ENCODE data around the gene VSTM1.
A peak's percentile ranks its signal among the peaks of the same experiment; 100 is the strongest.
"Not testable (repeated sequence)": the region's sequence is repeated elsewhere in the genome, so short reads cannot be mapped to it uniquely, and the experiment has no call there.

Gene VSTM1

DNA sequence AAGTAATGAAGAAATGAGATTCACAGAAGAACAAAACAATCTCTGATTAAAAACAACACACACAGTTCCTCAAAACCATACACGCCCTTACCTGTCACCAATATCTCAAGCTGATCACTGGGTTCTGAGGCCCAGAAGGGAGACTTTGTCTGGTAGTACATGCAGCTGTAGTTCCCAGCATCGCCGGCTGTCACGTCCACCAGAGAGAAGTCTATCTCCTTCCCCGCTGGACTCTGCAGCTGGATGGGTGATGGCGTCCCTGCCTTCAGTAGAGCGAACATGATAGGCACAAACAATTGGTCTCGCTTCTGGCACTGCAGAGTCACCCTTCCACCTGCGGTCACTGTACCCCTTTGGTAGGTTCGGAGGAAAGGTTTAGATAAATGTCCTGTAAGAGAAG is 10.1 kb upstream of the VSTM1 start:
- DNase-seq (ENCODE audit: low spot score) = no peak

DNA sequence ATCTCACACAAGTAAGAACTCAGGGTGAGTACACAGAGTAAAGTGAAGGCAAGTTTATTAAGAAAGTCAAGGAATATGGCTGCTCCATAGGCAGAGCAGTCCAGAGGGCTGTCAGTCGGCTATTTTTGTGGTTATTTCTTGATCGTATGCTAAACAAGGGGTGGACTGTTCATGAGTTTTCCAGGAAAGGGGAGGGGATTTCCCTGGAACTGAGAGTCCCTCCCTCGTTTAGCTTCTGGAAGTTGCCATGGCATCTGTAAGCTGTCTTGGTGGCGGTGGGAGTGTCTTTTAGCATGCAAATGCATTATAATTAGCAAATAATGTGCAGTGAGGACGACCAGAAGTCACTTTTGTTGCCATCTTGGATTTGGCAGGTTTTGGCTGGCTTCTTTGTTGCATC is 5.8 kb upstream of the VSTM1 start:
- DNase-seq (ENCODE audit: low spot score) = no peak

DNA sequence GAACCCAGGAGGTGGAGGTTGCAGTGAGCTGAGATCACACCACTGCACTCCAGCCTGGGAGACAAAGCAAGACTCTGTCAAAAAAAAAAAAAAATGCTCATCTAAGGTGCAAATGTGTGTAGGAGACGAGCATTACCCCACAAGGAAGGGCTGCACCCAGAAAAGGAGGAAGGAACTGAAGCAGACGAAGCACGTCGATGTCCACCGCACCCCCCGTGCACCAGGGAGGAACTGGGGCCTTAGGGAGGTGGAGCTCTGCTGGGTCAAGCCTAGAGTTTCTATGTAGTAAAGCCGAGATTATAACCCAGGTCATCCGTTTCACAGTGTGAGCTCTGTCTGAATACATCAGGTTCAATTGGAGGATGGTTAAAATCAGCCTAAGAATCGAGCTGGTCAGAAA is 1.1 kb downstream of the VSTM1 start:
- no peak for DNase-seq (ENCODE audit: low spot score)

DNA sequence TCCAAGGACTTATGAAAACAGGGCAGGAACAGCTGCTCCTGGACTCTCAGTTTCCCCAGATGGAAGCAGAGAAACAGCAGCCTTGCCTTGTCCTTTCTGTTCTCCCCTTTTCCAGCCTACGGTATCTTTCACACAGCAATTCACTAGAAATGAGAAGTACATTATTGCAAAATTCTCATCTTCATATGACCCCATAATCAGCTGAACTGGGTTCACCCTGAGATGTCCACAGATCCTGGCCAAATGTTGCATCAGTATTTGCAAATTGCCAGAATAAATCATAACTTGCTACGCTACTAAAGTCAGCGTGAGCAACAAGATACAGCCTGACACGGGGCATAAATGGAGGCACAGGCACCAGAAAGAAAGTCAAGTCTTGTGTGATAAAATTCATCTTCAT is 16.1 kb downstream of the VSTM1 start:
- DNase-seq (ENCODE audit: low spot score) = no peak

GRCh38 chr19:54045771-54046170 is 17.9 kb downstream of the VSTM1 start:
- DNase-seq (ENCODE audit: low spot score) = no peak

GRCh38 chr19:54042989-54043388 is 20.7 kb downstream of the VSTM1 start:
- no peak for DNase-seq (ENCODE audit: low spot score)

- DNase-seq (ENCODE audit: low spot score) = no peak
These were observed 21.6 kb downstream of the VSTM1 start for GRCh38 chr19:54041969-54042606.

- no peak for DNase-seq (ENCODE audit: low spot score)
These were observed 23.7 kb downstream of the VSTM1 start for GRCh38 chr19:54040003-54040402.

- not testable (repeated sequence) for DNase-seq (ENCODE audit: low spot score)
These were observed 27.2 kb downstream of the VSTM1 start for GRCh38 chr19:54036542-54036941.

- DNase-seq (ENCODE audit: low spot score) = no peak
These were observed 28.2 kb downstream of the VSTM1 start for GRCh38 chr19:54035215-54036178.

GRCh38 chr19:54030895-54031586 is 32.7 kb downstream of the VSTM1 start:
- no peak for DNase-seq (ENCODE audit: low spot score)

DNA sequence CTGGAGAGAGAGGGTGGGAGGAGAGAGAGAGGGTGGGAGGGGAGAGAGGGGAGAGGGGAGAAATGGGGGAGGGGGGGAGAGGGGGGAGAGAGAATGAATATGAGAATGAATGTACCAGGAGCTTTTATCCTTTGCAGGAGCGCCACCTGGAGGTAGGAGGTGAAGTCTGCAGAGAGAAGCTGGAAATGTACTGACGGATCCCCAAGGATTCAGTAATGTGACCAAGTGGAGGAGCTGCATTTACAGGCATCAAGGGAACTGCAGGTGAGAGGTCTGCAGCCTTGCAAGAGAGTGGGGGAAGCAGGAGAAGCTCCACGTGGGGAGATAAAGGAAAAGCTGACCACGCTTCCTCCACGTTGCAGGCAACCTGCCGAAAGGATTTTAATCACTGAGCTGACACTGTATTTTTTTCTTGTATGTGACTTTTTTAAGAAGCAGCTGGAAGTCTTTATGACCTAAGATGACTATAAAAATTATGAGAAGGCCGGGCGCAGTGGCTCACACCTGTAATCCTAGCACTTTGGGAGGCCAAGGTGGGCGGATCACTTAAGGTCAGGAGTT is 33.7 kb downstream of the VSTM1 start:
- DNase-seq (ENCODE audit: low spot score) = peak; percentile 57

GRCh38 chr19:54029301-54029700 is 34.4 kb downstream of the VSTM1 start:
- no peak for DNase-seq (ENCODE audit: low spot score)

GRCh38 chr19:54026656-54027055 is 37.0 kb downstream of the VSTM1 start:
- DNase-seq (ENCODE audit: low spot score) = no peak

- DNase-seq (ENCODE audit: low spot score) = no peak
These were observed 39.0 kb downstream of the VSTM1 start for GRCh38 chr19:54024660-54025059.

DNA sequence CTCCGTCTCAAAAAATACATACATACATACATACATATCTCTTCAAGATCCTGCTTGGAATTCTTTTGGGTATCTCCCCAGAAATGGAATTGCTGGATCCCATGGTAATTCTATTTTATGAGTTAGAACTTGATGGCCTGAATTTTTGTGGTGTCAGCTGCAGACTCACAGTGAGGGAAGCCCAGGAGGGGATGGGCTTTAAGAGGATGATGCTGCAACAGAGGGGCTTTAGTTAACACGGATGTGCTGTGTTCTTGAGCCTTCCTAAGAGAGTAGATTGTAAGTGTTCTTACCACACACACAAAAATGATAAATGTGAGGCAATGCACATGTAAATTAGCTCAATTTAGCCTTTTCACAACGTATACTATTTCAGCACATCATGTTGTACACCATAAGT is 40.5 kb downstream of the VSTM1 start:
- no peak for DNase-seq (ENCODE audit: low spot score)

DNA sequence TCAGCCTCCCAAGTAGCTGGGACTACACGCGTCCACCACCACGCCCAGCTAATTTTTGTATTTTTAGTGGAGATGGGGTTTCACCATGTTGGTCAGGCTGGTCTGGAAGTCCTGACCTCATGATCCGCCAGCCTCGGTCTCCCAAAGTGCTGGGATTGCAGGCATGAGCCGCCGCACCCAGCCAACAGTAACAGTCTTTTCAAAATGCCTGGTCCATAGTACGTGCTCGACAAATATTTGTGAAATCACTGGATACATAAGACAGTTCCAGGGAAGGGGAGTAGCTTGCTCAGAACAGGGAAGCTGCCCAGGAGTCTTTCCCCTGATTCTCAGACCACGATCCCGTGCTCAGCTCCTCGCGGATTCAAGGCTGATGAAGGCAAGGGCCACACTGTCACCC is 41.8 kb downstream of the VSTM1 start:
- no peak for DNase-seq (ENCODE audit: low spot score)

GRCh38 chr19:54021363-54021762 is 42.3 kb downstream of the VSTM1 start:
- no peak for DNase-seq (ENCODE audit: low spot score)

DNA sequence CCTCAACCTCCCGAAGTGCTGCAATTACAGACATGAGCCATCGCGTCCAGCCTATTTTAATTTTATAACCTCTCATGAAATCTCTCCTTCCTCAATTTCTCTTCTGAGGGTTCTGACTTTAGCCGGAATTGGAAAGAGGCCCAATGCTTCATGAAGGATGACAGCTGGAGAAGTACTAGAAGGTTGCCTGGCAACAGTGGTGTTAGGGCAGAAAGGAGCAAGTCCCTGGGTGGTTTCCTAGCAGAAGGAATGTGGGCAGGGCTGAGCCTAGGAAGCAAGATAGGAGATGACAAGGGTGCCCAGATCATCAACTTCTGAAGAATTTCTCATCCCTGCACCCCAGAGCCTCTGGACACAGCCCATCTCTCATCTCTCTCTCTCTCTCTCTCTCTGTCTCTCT is 46.4 kb downstream of the VSTM1 start:
- DNase-seq (ENCODE audit: low spot score) = no peak

GRCh38 chr19:54014920-54015560 is 48.7 kb downstream of the VSTM1 start:
- no peak for DNase-seq (ENCODE audit: low spot score)

DNA sequence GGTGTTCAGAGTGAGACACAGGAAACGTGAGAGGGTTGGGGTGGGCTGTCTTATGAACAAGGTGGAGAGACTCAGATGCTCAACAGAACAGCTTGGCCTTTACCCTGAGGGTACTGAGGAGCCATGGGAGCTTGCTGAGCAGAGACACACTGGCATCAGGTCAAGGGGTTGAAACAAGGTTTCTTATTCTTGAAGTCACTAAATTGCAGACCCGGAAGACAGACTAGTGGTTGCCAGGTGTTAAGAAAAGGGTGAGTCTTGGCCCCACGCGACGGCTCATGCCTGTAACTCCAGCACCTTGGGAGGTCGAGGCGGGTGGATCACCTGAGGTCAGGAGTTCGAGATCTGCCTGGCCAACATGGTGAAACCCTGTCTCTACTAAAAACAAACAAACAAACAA is 49.8 kb downstream of the VSTM1 start:
- no peak for DNase-seq (ENCODE audit: low spot score)

Measured in CD4-positive, alpha-beta T cell treated with Interleukin-2 at 100 ng/mL for 4 hours (primary cell).